ENCODE results near the gene UBE2H.

DNA sequence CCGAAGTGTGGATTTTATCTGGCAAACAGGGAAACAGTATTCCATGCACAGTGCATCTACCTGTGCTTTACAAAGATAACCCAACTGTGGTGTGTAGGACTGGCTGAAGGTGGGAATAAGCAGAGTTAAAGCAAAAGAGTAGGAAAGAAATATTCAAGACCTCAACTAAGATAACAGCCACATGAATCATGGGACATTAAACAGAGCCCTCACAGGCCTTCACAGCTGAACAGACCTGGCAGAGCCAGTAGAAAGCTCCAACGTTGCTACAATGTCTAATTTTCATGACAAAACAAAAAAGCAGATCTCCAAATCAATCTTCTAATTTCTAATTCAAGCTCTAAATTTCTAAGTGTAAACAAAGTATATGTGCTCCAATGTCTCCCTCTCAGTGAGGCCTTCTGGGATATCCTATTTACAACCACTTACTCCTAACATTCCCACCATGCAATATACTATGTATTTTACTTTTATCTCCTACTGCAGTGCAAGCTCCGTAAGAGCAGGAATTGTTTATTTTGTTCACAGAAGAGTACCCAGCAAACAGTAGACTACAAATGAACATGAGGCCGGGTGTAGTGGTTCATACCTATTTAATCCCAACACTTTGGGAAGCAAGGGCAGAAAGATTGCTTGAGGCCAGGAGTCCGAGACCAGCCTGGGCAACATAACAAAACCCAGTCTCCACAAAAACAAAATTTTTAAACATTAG, 63.5 kb downstream of the UBE2H start:
- TF ChIP-seq CTCF (IDR thresholded peaks at IDR 0.05) = no peak
- no peak for TF ChIP-seq EP300 (IDR thresholded peaks at IDR 0.05)

Measured in stomach (tissue), 4 donors.